A673 (cell line): Measurements from ENCODE around the gene ZNF81.

ENCODE experiments used
- EZH2 ChIP-seq: fragments of 200-600 bp; sonication (generic); IDR thresholded peaks from 2 replicates; pipeline ENCODE4 v1.6.1; 2017; ENCODE audit warnings: borderline replicate concordance, low read depth, mild to moderate bottlenecking, mixed read lengths, antibody characterized with exemption, low read length; ENCODE audit not compliant: poor library complexity, severe bottlenecking
- TF ChIP-seq, protein P1 (sequence below): fragments of 300-800, 200-600 bp; sonication (generic); conservative IDR thresholded peaks from 2 replicates; pipeline ENCODE4 v1.5.1; 2017; ENCODE audit warnings: low read depth, mild to moderate bottlenecking, antibody characterized with exemption, low read length, moderate library complexity, mixed read lengths

GRCh38 chrX:47807548-47807947, 29.2 kb upstream of the ZNF81 start:
- TF ChIP-seq, protein P1, sequence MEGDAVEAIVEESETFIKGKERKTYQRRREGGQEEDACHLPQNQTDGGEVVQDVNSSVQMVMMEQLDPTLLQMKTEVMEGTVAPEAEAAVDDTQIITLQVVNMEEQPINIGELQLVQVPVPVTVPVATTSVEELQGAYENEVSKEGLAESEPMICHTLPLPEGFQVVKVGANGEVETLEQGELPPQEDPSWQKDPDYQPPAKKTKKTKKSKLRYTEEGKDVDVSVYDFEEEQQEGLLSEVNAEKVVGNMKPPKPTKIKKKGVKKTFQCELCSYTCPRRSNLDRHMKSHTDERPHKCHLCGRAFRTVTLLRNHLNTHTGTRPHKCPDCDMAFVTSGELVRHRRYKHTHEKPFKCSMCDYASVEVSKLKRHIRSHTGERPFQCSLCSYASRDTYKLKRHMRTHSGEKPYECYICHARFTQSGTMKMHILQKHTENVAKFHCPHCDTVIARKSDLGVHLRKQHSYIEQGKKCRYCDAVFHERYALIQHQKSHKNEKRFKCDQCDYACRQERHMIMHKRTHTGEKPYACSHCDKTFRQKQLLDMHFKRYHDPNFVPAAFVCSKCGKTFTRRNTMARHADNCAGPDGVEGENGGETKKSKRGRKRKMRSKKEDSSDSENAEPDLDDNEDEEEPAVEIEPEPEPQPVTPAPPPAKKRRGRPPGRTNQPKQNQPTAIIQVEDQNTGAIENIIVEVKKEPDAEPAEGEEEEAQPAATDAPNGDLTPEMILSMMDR, result no peak
- no peak for TF ChIP-seq EZH2
